Fibroblast of lung (primary cell): Measurements from ENCODE around the gene LCP1.

Experiments
- CTCF ChIP-seq, 2 donors: IDR thresholded peaks in 1 of 2; conservative IDR thresholded peaks in 1 of 2; 1 replicate in 1 of 2; 2 replicates in 1 of 2; pipeline ENCODE4 v1.5.1; 2011 to 2012; ENCODE audit warnings: low read length in 2 of 2, control low read depth in 1 of 2, inconsistent platforms in 1 of 2, low read depth in 1 of 2, mild to moderate bottlenecking in 1 of 2
- EZH2 ChIP-seq: IDR thresholded peaks from 2 replicates; pipeline ENCODE4 v1.5.1; 2012; ENCODE audit warnings: low read length, control low read depth, mild to moderate bottlenecking; ENCODE audit errors: missing control alignments

- TF ChIP-seq CTCF (conservative IDR thresholded peaks at IDR 0.05 in 1 of 2, IDR thresholded peaks at IDR 0.05 in 1 of 2; ENCODE audit: low read depth in 1 of 2, low read length in 2 of 2), result no peak
- no peak for TF ChIP-seq EZH2
These were observed 13.6 kb downstream of the LCP1 start for GRCh38 chr13:46168341-46168740.
